ENCODE results near the gene ATP2B2.

The ATP2B2 gene

DNA sequence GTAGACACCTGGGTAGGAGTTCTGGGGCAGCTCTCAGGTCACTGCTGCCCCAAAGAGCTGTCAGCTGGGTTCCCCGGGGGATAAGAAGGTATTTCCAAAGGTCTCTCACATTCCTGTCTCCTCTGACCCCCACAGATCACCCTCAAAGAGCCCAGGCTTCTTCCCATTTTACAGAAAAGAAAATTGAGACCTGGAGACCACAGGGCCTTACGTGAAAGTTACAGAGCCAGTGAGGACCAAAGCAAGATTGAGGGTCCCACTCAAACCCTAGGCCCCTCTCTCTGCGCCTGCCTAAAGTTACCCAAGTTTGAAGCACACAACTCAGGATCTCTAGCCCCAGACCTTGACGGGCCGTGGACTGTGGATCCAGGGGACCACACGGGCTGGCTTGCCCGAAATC, 3.9 kb upstream of the ATP2B2 start:
- Mint-ChIP-seq H3K36me3 (ENCODE audit: low read depth) (no peaks in the 10 kb centered on the region), H3K4me3 (no peak overlapping the region), H3K27ac (no peak overlapping the region), H3K4me1 (no peaks in the 10 kb centered on the region), H3K9me3 (no peaks in the 10 kb centered on the region), H3K27me3 (ENCODE audit: low read depth) (peaks cover 46% of the 10 kb centered on the region)
- TF ChIP-seq, protein P1, sequence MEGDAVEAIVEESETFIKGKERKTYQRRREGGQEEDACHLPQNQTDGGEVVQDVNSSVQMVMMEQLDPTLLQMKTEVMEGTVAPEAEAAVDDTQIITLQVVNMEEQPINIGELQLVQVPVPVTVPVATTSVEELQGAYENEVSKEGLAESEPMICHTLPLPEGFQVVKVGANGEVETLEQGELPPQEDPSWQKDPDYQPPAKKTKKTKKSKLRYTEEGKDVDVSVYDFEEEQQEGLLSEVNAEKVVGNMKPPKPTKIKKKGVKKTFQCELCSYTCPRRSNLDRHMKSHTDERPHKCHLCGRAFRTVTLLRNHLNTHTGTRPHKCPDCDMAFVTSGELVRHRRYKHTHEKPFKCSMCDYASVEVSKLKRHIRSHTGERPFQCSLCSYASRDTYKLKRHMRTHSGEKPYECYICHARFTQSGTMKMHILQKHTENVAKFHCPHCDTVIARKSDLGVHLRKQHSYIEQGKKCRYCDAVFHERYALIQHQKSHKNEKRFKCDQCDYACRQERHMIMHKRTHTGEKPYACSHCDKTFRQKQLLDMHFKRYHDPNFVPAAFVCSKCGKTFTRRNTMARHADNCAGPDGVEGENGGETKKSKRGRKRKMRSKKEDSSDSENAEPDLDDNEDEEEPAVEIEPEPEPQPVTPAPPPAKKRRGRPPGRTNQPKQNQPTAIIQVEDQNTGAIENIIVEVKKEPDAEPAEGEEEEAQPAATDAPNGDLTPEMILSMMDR (IDR thresholded peaks at IDR 0.05; ENCODE audit: unreplicated experiment in 3 of 3): no peak

DNA sequence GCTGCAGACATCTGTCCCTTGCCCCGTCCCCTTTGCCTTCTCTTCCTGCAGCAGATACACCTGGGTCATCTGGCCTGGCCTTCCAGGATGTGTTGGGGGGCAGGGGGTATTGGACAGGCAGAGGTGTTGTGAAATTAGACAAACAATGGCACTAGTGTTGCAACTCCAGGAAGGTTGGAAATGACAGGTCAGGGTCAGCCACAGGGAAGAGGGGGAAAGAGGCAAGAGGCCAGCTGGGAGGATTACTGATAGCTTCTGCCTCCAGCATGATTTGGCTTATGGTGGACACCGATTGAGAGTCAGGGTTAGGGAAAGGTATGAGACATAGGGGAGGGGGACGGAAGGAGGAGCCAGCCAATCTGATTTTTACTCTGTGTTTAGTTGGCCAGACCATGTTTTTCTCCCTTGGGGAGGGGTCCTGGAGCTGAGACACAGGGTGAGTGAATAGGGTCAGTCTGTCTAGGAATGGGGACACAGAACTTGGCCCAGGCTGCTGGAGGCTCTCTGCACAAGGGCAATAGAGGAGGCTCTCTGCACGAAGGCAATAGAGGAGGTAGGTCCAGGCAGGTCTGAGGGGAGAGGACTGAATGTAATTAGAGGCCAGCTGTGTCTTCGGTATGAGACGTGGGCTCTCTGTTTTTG, 3.4 kb upstream of the ATP2B2 start:
- Mint-ChIP-seq H3K4me3 (no peak overlapping the region), H3K27me3 (ENCODE audit: low read depth) (peaks cover 50% of the 10 kb centered on the region), H3K9me3 (no peaks in the 10 kb centered on the region), H3K4me1 (no peaks in the 10 kb centered on the region), H3K27ac (no peak overlapping the region), H3K36me3 (ENCODE audit: low read depth) (no peaks in the 10 kb centered on the region)
- TF ChIP-seq, protein P1 (IDR thresholded peaks at IDR 0.05; ENCODE audit: unreplicated experiment in 3 of 3): no peak

DNA sequence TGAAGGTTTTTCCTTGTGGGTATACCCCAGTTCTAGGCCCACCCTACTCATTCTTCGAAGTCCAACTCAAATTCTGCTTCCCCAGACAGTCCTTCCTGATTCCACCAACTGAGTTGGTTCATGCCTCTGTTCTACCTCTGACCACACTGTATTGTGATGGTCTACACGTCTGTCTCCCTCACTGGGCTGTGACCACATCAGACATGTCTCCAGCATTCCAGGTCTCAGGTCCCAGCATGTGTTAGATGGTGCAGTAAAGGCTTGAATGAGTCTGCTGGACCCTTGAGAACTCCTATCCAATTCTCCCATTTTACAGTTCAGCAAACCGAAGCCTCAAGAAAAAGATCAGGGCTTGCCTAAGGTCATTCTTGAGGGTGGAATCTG, 2.8 kb upstream of the ATP2B2 start:
- no peak overlapping the region for H3K27ac Mint-ChIP-seq
- H3K27me3 Mint-ChIP-seq (ENCODE audit: low read depth): peaks cover 49% of the 10 kb centered on the region
- H3K9me3 Mint-ChIP-seq: no peaks in the 10 kb centered on the region
- TF ChIP-seq, protein P1 (IDR thresholded peaks at IDR 0.05; ENCODE audit: unreplicated experiment in 3 of 3): no peak
- H3K36me3 Mint-ChIP-seq (ENCODE audit: low read depth): no peaks in the 10 kb centered on the region
- peak overlapping the region in 2 of 3 experiments; percentile 5 to 15 for H3K4me3 Mint-ChIP-seq
- H3K4me1 Mint-ChIP-seq: no peaks in the 10 kb centered on the region

DNA sequence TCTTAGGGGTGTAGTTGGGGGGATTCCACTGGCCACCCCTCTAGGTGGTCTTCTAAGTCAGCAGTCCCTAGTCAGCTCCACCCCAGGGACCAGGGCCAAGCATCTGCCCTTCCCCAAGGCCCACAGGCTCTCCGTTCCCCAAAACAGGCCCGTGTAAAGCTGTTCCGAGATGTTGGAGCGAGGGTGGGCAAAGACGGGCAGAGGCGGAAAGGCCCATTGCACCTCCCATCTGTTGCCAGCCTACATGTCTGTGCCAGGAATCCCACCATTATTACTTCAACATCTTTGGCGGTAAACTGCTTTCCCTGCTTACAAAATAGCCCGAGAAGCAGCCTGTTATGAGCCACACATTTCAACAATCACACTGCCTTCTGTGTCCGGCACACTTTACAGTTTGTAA, 1.9 kb upstream of the ATP2B2 start:
- Mint-ChIP-seq H3K9me3 (no peaks in the 10 kb centered on the region), H3K4me1 (no peaks in the 10 kb centered on the region), H3K36me3 (ENCODE audit: low read depth) (no peaks in the 10 kb centered on the region), H3K27me3 (ENCODE audit: low read depth) (peaks cover 58% of the 10 kb centered on the region), H3K27ac (no peak overlapping the region), H3K4me3 (no peak overlapping the region)
- TF ChIP-seq, protein P1 (IDR thresholded peaks at IDR 0.05; ENCODE audit: unreplicated experiment in 3 of 3): no peak

DNA sequence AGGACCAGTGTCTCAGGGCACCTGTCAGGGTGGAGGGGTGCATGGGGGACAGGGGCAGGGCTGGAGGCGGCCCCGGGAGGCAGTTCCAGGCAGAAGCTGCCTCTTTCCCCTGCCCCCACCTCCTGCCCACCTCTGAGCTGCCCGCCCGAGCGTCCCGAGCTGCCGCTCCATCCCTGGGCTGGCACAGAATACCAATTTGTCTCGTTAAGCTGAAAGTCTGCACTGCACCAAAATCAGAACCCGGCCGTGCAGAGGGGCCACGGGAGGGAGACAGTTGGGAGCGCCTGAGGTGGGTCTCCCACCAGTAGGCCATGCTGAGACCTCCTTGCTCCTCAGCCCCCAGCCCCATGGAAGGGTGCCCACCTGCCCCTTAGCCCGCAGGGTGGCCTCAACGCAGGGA, 1.3 kb upstream of the ATP2B2 start:
- peaks cover 56% of the 10 kb centered on the region for H3K27me3 Mint-ChIP-seq (ENCODE audit: low read depth)
- H3K36me3 Mint-ChIP-seq (ENCODE audit: low read depth): no peaks in the 10 kb centered on the region
- no peaks in the 10 kb centered on the region for H3K4me1 Mint-ChIP-seq
- TF ChIP-seq, protein P1 (IDR thresholded peaks at IDR 0.05; ENCODE audit: unreplicated experiment in 3 of 3): no peak
- H3K4me3 Mint-ChIP-seq: no peak overlapping the region
- no peak overlapping the region for H3K27ac Mint-ChIP-seq
- no peaks in the 10 kb centered on the region for H3K9me3 Mint-ChIP-seq

All from nephron (organoid).